ENCODE data around the gene NAT16.
"Not testable (repeated sequence)": the region's sequence is repeated elsewhere in the genome, so short reads cannot be mapped to it uniquely, and the experiment has no call there.

The NAT16 gene

GRCh38 chr7:101156866-101157589, 23.1 kb downstream of the NAT16 start:
- no peak for DNase-seq (ENCODE audit: low read depth in 2 of 2)

- DNase-seq (ENCODE audit: low read depth in 2 of 2) = no peak
Observed at GRCh38 chr7:101156277-101156676, 23.8 kb downstream of the NAT16 start.

DNA sequence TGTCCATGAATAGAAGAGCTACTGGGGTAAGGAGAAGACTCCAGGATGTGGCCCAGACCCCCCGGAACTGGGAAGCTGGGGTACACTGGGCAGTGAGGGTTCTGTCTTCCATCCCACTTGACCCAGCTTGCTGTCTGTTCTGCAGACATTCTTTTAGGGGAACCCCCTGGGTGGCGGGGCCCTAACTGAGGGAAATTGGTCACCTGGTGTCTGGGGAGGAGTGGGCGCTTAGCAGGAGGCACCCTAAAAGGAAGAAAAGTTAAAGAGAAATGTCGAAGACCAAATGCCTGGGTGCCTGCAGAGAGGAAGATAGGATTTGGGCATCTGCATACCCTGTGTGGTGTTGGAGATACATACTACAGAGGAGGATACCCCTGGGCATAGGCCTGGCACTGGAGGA, 24.8 kb downstream of the NAT16 start:
- DNase-seq (ENCODE audit: low read depth in 2 of 2) = no peak

DNA sequence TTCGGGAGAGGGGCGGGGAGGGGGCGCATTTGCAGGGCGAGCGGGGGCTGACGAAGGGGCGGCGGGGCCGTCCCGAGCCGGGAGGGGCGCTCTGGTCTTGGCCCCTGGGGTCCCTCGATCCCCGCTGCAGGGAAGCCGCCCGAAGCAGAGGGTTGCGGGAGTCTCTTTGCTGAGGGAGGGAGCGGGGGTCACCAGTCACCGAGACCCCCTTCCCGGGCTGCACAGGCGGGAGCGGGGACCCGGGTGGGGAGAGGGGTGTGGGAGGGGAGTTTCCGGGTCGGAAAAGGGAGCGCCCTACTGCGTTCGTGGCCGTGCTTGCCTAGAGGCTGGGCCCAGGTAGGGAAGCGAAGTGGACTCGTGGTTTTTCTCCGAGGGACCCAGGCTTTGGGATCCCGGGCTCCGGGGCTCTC, 25.4 kb downstream of the NAT16 start:
- no peak for DNase-seq (ENCODE audit: low read depth in 2 of 2)

DNA sequence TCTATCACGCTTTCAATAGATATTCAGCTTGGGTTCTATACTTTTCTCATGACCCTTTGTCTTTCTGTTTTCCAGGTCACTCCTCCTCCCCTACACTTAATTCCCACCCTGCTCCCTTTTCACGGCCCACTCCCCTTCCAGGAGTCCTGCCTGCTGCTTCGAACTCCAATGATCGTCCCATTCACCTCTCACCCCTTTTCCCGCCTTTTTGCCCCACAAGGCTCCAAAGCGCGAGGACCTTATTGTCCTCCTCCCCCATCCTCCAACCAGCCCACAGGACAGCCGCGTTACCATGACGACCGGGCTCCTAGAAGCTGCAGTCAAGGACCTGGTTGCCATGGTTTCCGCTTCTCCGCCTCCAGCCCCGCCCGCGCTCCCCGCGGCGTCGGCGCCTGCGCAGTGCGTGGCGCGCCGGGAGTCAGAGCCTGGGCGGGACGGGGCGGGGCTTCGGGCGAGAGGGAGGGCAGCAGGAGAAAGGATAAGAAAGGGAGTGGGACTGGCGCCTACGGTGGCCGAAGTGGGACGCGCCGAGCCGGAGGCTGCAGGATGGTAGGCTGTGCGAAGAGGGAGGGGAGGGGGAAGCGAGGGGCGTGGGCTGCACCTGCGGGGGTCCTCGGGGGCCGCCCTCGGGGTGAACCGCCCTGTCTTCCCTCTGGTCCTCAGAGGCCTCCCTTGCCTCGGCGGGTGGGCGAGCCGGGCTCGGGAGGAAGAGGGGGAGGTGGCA, 26.0 kb downstream of the NAT16 start, which contains the start of gene AP1S1:
TSS of gene AP1S1 (plus strand) at position 508 of the 724 bp plus-strand sequence. CDS start at position 547, 39 bp downstream.
- DNase-seq (ENCODE audit: low read depth in 2 of 2) = peak; percentile 87 to 92

DNA sequence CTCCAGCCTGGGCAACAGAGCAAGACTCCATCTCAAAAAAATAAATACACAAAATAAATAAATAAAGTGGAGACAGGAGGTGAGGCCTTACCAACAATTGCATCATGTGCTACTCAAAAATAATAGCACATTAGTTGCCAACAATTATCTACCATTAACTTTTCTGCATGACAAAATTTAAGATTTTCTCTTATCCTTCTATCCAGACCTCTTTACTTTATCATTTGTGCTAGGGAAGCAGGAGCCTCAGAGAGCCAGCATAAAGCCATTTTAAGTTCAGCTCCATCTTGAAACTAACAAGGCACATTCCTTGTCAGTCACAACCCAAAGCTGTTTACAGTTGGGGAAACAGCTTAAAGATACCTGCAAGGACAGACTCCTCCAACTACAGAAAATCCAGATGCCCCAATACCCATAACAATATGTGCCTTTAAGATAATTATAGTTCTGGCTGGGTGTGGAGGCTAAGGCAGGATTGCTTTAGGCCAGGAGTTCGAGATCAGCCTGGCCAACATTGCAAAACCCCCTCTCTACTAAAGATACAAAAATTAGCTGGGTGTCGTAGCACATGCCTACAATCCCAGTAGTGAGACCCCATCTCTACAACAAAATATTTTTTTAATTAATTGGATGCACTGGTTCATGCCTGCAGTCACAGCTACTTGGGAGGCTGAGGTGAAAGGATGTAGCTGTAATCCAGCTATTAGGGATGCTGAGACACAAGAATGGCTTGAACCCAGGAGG, 28.0 kb downstream of the NAT16 start:
- no peak for DNase-seq (ENCODE audit: low read depth in 2 of 2)

- no peak for DNase-seq (ENCODE audit: low read depth in 2 of 2)
Observed at GRCh38 chr7:101140746-101141382, 39.2 kb downstream of the NAT16 start.

DNA sequence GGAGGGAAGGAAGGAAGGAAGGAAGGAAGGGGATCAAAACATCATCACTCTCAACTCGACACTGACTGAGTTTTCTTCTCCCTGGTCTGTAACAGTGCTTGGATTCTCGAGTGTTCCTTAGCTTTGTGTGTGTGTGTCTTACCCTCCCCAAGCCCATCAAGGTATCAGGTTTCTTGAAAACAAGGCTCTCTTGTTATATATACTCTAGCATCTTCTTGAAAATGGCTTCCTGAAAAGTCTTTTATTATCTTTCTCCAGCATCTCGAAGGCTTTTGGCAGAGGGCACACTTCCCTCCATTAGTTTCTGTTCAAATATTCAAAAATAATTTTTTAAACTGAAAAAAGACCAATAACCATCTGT, 39.8 kb downstream of the NAT16 start:
- no peak for DNase-seq (ENCODE audit: low read depth in 2 of 2)

DNA sequence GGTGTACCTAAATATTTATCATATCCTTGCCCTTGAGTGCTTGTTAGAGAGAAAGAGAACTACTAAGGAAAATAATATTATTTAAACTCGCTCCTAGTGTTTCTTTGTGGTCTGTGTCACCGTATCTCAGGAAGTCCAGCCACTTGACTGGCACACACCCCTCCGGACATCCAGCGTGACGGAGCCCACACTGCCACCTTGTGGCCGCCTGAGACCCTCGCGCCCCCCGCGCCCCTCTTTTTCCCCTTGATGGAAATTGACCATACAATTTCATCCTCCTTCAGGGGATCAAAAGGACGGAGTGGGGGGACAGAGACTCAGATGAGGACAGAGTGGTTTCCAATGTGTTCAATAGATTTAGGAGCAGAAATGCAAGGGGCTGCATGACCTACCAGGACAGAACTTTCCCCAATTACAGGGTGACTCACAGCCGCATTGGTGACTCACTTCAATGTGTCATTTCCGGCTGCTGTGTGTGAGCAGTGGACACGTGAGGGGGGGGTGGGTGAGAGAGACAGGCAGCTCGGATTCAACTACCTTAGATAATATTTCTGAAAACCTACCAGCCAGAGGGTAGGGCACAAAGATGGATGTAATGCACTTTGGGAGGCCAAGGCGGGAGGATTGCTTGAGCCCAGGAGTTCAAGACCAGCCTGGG, 41.8 kb downstream of the NAT16 start:
- DNase-seq (ENCODE audit: low read depth in 2 of 2) = peak; percentile 82 to 89

DNA sequence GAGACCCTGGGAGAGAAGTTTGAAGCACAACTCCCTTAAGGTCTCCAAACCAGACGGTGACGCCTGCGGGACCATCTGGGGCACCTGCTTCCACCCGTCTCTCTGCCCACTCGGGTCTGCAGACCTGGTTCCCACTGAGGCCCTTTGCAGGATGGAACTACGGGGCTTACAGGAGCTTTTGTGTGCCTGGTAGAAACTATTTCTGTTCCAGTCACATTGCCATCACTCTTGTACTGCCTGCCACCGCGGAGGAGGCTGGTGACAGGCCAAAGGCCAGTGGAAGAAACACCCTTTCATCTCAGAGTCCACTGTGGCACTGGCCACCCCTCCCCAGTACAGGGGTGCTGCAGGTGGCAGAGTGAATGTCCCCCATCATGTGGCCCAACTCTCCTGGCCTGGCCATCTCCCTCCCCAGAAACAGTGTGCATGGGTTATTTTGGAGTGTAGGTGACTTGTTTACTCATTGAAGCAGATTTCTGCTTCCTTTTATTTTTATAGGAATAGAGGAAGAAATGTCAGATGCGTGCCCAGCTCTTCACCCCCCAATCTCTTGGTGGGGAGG, 42.4 kb downstream of the NAT16 start:
- no peak for DNase-seq (ENCODE audit: low read depth in 2 of 2)

DNA sequence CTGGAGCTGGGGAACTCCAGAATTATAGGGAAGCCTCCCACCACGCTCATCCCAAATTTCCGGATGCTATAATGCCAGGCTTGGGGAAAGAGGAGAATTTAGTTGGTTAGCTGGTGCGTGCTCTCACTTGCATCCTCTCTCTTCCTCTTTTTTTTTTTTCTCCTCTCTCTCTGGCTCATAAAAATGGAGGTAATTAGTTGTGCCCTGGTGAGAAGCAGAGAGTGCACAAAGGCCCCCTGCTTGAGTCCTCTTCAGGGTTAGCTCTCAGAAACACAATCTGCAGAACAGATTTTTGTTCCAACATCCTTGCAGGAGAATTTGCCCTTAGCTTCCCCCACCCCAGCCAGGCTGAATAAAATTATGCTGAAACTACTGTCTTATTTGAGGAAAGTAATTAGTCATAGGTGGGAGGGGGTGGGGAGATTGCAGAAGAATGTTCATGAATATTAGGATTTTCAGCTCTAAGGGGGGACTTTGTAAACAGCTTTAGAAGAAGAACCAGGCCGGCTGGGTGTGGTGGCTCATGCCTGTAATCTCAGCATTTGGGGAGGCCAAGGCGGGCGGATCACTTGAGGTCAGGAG, 45.6 kb downstream of the NAT16 start:
- no peak for DNase-seq (ENCODE audit: low read depth in 2 of 2)

GRCh38 chr7:101133621-101134398, 46.3 kb downstream of the NAT16 start:
- no peak for DNase-seq (ENCODE audit: low read depth in 2 of 2)

GRCh38 chr7:101132626-101133600, 47.2 kb downstream of the NAT16 start:
- not testable (repeated sequence) for DNase-seq (ENCODE audit: low read depth in 2 of 2)

GRCh38 chr7:101129603-101130117, 50.4 kb downstream of the NAT16 start:
- no peak for DNase-seq (ENCODE audit: low read depth in 2 of 2)

GRCh38 chr7:101128040-101128834, 51.9 kb downstream of the NAT16 start:
- DNase-seq (ENCODE audit: low read depth in 2 of 2) = no peak

- no peak for DNase-seq (ENCODE audit: low read depth in 2 of 2)
Observed at GRCh38 chr7:101127460-101128039, 52.5 kb downstream of the NAT16 start.

Data from stimulated activated CD4-positive, alpha-beta T cell treated with anti-CD3 and anti-CD28 coated beads, Interleukin-15, amount 100 ng/mL, for 48 hours (primary cell).